Measurements from ENCODE around the gene CCDC68.

DNA sequence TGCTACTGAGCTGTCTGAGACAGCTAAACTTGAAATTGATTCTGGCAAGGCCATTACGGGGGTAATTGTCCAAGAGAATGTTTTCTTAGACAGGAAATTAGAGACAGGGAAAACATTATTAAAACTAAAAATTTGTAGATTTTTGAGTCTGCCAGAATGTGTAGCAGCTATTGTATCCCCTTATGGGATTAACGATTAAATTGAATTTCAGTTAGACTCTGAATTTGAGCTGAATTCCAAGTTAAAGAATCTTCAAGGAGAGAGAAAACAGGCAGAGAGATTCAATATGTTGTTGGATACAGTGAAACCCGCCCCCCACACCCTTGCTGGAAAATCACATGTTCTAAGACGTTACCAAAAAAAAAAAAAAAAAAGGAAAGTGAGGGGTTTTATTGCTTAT, 32.7 kb upstream of the CCDC68 start:
- TF ChIP-seq POLR2A (IDR thresholded peaks at IDR 0.05), result no peak
- TF ChIP-seq, protein P1, sequence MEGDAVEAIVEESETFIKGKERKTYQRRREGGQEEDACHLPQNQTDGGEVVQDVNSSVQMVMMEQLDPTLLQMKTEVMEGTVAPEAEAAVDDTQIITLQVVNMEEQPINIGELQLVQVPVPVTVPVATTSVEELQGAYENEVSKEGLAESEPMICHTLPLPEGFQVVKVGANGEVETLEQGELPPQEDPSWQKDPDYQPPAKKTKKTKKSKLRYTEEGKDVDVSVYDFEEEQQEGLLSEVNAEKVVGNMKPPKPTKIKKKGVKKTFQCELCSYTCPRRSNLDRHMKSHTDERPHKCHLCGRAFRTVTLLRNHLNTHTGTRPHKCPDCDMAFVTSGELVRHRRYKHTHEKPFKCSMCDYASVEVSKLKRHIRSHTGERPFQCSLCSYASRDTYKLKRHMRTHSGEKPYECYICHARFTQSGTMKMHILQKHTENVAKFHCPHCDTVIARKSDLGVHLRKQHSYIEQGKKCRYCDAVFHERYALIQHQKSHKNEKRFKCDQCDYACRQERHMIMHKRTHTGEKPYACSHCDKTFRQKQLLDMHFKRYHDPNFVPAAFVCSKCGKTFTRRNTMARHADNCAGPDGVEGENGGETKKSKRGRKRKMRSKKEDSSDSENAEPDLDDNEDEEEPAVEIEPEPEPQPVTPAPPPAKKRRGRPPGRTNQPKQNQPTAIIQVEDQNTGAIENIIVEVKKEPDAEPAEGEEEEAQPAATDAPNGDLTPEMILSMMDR (IDR thresholded peaks at IDR 0.05), result no peak

Measured in gastroesophageal sphincter (tissue), 3 donors.